Activated T-cell treated with anti-CD3 and anti-CD28 coated beads, Interleukin-2, amount 50 U/mL, for 1 hour (primary cell): Measurements from ENCODE around the gene NOP56.

ENCODE experiments used
- DNase-seq: peaks from one replicate; pipeline ENCODE4 v3.0.0-alpha.2; 2020

Gene NOP56

GRCh38 chr20:2651772-2652723, at the start of gene NOP56:
Gene NOP56, plus strand, starts transcription at chr20:2652632. Its CDS starts 29 bp downstream, at chr20:2652661.
- peak; percentile 99 for DNase-seq

GRCh38 chr20:2602746-2603145, 49.7 kb upstream of the NOP56 start:
- no peak for DNase-seq

- DNase-seq: no peak
Measured at GRCh38 chr20:2603816-2604505, 48.5 kb upstream of the NOP56 start.

GRCh38 chr20:2604506-2604835, 48.0 kb upstream of the NOP56 start:
- DNase-seq: no peak

GRCh38 chr20:2606507-2607006, 45.9 kb upstream of the NOP56 start:
- no peak for DNase-seq

GRCh38 chr20:2610326-2610725, 42.1 kb upstream of the NOP56 start:
- no peak for DNase-seq

- DNase-seq: no peak
Measured at GRCh38 chr20:2610941-2611720, 41.3 kb upstream of the NOP56 start.

GRCh38 chr20:2612073-2612472, 40.4 kb upstream of the NOP56 start:
- DNase-seq: no peak

- DNase-seq: no peak
Measured at GRCh38 chr20:2616634-2617033, 35.8 kb upstream of the NOP56 start.

GRCh38 chr20:2617099-2617714, 35.2 kb upstream of the NOP56 start:
- DNase-seq: no peak

GRCh38 chr20:2618815-2619214, 33.6 kb upstream of the NOP56 start:
- DNase-seq: no peak

- no peak for DNase-seq
Measured at GRCh38 chr20:2619337-2619736, 33.1 kb upstream of the NOP56 start.

- no peak for DNase-seq
Measured at GRCh38 chr20:2619961-2620595, 32.4 kb upstream of the NOP56 start.

- no peak for DNase-seq
Measured at GRCh38 chr20:2624190-2624589, 28.2 kb upstream of the NOP56 start.

GRCh38 chr20:2625062-2625461, 27.4 kb upstream of the NOP56 start:
- no peak for DNase-seq

GRCh38 chr20:2626853-2627541, 25.4 kb upstream of the NOP56 start:
- DNase-seq: no peak

GRCh38 chr20:2631228-2631627, 21.2 kb upstream of the NOP56 start:
- no peak for DNase-seq

GRCh38 chr20:2633381-2633780, 19.1 kb upstream of the NOP56 start:
- DNase-seq: no peak

- no peak for DNase-seq
Measured at GRCh38 chr20:2637246-2637645, 15.2 kb upstream of the NOP56 start.

- no peak for DNase-seq
Measured at GRCh38 chr20:2640260-2640659, 12.2 kb upstream of the NOP56 start.

GRCh38 chr20:2640899-2641298, 11.5 kb upstream of the NOP56 start:
- no peak for DNase-seq

- no peak for DNase-seq
Measured at GRCh38 chr20:2643708-2644107, 8.7 kb upstream of the NOP56 start.
